ENCODE results near the gene TBKBP1.
A peak's percentile ranks its signal among the peaks of the same experiment; 100 is the strongest.

Gene TBKBP1

DNA sequence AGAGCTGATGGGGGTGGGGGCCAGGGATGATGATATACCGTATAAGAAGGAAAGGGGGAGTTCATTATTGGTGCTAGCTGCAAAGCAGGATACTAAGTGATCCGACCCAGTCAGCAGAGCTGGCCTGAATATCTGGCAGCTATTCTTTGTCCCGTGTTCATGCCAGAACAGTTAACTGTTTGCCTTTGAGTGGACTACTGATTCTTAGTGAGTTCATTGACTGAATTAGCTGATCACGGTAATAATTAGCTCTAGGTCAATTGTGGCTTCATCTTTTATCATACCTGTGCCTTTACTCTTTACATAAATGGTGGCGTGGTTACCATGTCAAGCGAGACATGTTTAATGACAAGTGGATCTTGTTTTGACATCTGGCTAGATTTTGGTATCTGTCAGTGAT is 39.0 kb upstream of the TBKBP1 start:
- Histone ChIP-seq H3K4me3 (no peak overlapping the region), H3K36me3 (peaks cover 83% of the 10 kb centered on the region), H3K27me3 (no peaks in the 10 kb centered on the region), H3K9ac (no peak overlapping the region), H3K27ac (no peak overlapping the region), H4K20me1 (peaks cover 93% of the 10 kb centered on the region), H3K4me2 (no peak overlapping the region), H3K4me1 (peaks cover 66% of the 10 kb centered on the region), H3K9me3 (no peaks in the 10 kb centered on the region)
- TF ChIP-seq Cebpa-rat (IDR thresholded peaks at IDR 0.05), result no peak

DNA sequence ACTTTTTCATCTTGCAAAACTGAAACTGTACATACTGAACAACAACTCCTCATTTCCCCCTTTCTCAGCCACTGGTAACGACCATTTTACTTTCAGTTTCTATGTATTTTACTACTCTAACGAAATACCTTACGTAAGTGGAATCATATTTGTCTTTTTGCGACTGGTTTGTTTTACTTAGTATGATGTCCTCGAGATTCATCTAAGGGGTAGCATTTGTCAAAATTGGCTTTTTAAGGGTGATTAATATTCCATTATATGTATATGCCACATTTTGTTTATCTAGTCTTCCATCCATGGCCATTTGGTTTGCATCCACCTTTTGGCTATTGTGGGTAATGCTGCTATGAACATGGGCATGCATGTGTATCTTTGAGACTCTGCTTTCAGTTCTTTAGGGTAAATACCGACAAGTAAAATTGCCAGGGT is 33.9 kb upstream of the TBKBP1 start:
- H3K4me2 ChIP-seq, result peak overlapping the region; percentile 64
- H3K4me1 ChIP-seq, result peaks cover 49% of the 10 kb centered on the region
- peaks cover 91% of the 10 kb centered on the region for H4K20me1 ChIP-seq

DNA sequence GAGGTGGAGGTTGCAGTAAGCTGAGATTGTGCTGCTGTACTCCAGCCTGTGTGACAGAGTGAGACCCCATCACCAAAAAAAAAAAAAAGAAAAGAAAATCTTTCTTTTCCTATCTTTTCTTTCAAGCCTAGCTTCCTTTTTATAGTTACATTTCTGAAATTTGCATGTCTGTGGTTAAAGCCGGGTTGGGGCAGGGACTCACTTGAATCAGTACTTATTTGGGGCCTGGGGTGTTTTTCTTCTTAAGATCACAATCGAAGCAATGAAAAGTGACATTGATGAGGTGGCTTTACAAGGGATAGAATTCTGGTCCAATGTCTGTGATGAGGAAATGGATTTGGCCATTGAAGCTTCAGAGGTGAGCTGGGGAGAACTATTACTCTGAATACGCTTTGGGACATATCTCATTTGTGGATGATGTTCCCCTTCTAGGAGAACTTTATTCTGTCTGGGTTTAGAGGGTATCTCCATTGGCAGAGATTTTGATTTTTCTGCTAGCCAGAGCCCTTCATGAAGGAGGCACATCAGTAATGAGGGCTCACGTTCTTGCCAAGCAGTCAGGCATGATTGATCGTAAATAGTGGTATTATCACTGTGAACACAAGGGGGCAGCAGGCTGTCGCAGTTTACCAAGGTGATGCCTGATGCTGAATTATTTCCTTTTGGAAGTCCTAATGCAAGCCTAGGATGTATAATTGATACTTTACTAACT is 29.9 kb upstream of the TBKBP1 start:
- Histone ChIP-seq H3K36me3 (peaks cover 96% of the 10 kb centered on the region), H3K27ac (no peak overlapping the region), H3K9ac (0 out of 2 replicates have a peak overlapping the region, but pooled peaks have one; percentile 11), H3K4me1 (peaks cover 31% of the 10 kb centered on the region), H3K4me2 (peak overlapping the region; percentile 57), H3K9me3 (no peaks in the 10 kb centered on the region), H3K27me3 (no peaks in the 10 kb centered on the region), H3K4me3 (no peak overlapping the region), H4K20me1 (peaks cover 88% of the 10 kb centered on the region)
- TF ChIP-seq Cebpa-rat (IDR thresholded peaks at IDR 0.05), result no peak

More for the DNA sequence above, 33.9 kb upstream of the TBKBP1 start:
- peak overlapping the region; percentile 48; the same call in 1 of the 2 replicates for H3K27ac ChIP-seq
- H3K27me3 ChIP-seq, result no peaks in the 10 kb centered on the region
- peaks cover 98% of the 10 kb centered on the region for H3K36me3 ChIP-seq
- no peaks in the 10 kb centered on the region for H3K9me3 ChIP-seq
- peak overlapping the region; percentile 35; the same call in 1 of the 2 replicates for H3K4me3 ChIP-seq
- no peak for TF ChIP-seq Cebpa-rat (IDR thresholded peaks at IDR 0.05)
- H3K9ac ChIP-seq, result no peak overlapping the region

DNA sequence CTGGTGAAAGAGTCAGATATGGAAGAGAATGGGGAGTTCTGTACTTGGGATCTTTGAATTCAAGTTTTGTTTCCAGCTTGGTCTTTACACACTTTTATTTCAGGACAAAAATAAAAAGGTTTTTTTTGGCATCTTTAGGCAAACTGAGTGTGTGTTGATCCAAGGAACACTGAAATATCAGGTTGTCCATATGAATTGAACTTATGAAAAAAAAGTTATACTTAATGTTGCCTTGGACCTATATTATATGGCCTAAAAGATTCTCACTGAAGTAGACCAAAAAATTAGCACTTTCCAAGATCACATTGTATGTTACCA is 29.4 kb upstream of the TBKBP1 start:
- Histone ChIP-seq H4K20me1 (peaks cover 88% of the 10 kb centered on the region), H3K36me3 (peaks cover 96% of the 10 kb centered on the region), H3K9ac (no peak overlapping the region), H3K4me2 (no peak overlapping the region), H3K27ac (no peak overlapping the region), H3K4me1 (peaks cover 25% of the 10 kb centered on the region), H3K4me3 (no peak overlapping the region), H3K9me3 (no peaks in the 10 kb centered on the region), H3K27me3 (no peaks in the 10 kb centered on the region)
- no peak for TF ChIP-seq Cebpa-rat (IDR thresholded peaks at IDR 0.05)

DNA sequence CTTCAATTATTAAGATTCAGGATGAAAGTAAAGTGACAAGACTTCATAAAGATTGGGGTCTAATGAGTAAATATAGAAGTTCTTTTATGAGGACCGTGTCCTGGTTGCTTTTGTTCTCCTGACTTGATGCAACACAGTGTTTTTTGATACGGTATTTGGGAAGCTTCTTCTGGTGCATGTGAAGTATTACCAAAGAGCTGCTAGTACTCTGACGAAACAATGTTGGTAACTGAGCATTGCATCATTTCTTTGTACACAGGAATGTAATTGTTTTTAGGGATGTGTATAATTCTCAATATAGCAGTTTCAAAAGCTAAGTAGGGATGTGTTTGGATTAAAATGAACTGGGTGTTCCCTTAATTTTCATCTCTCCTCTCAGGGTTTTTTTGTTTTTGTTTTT is 28.3 kb upstream of the TBKBP1 start:
- no peak overlapping the region for H3K27ac ChIP-seq
- no peak overlapping the region for H3K4me3 ChIP-seq
- H4K20me1 ChIP-seq, result peaks cover 89% of the 10 kb centered on the region
- H3K9ac ChIP-seq, result no peak overlapping the region
- H3K4me2 ChIP-seq, result no peak overlapping the region
- no peaks in the 10 kb centered on the region for H3K9me3 ChIP-seq
- peaks cover 16% of the 10 kb centered on the region for H3K4me1 ChIP-seq
- H3K36me3 ChIP-seq, result peaks cover 98% of the 10 kb centered on the region
- TF ChIP-seq Cebpa-rat (IDR thresholded peaks at IDR 0.05), result no peak
- no peaks in the 10 kb centered on the region for H3K27me3 ChIP-seq

DNA sequence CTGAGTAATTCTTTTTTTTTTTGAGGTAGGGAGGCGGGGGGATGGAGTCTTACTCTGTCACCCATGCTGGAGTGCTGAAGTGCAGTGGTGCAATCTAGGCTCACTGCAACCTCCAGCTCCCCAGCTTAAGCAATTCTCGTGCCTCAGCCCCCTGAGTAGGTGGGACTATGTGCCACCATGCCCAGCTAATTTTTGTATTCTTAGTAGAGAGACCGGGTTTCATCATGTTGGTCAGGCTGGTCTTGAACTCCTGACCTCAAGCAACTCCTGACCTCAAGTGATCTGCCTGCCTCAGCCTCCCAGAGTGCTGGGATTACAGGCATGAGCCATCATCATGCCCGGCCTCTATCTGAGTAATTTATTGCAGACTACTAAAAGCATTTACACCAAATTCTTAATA is 24.9 kb upstream of the TBKBP1 start:
- H3K4me1 ChIP-seq, result peaks cover 2% of the 10 kb centered on the region
- H3K27me3 ChIP-seq, result no peaks in the 10 kb centered on the region
- peaks cover 98% of the 10 kb centered on the region for H3K36me3 ChIP-seq
- no peak overlapping the region for H3K27ac ChIP-seq
- no peaks in the 10 kb centered on the region for H3K9me3 ChIP-seq
- no peak for TF ChIP-seq Cebpa-rat (IDR thresholded peaks at IDR 0.05)
- no peak overlapping the region for H3K4me3 ChIP-seq
- no peak overlapping the region for H3K4me2 ChIP-seq
- H3K9ac ChIP-seq, result no peak overlapping the region
- H4K20me1 ChIP-seq, result peaks cover 89% of the 10 kb centered on the region

DNA sequence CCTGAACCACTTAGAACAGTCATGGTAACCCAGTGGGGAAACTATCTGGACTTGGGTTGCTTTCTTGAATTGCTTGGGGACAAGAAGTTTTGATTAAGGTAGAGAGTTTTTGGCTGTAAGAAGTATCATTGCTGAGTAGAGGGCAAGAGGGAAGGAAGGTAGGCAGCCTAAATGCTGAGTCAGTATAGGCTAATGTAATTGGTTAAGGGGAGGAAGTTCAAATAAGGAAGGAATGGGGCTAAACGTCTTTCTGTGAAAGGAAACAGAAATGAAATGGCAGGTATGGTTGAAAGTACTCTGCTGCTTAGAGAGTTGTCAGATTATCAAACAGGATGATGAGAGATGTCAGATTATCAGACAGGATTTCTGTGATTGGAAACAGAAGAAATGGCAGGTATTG is 23.9 kb upstream of the TBKBP1 start:
- no peaks in the 10 kb centered on the region for H3K27me3 ChIP-seq
- no peak overlapping the region for H3K4me3 ChIP-seq
- no peak overlapping the region for H3K4me2 ChIP-seq
- no peak overlapping the region for H3K27ac ChIP-seq
- H4K20me1 ChIP-seq, result peaks cover 89% of the 10 kb centered on the region
- H3K36me3 ChIP-seq, result peaks cover 98% of the 10 kb centered on the region
- H3K4me1 ChIP-seq, result no peaks in the 10 kb centered on the region
- no peaks in the 10 kb centered on the region for H3K9me3 ChIP-seq
- no peak for TF ChIP-seq Cebpa-rat (IDR thresholded peaks at IDR 0.05)
- H3K9ac ChIP-seq, result no peak overlapping the region

DNA sequence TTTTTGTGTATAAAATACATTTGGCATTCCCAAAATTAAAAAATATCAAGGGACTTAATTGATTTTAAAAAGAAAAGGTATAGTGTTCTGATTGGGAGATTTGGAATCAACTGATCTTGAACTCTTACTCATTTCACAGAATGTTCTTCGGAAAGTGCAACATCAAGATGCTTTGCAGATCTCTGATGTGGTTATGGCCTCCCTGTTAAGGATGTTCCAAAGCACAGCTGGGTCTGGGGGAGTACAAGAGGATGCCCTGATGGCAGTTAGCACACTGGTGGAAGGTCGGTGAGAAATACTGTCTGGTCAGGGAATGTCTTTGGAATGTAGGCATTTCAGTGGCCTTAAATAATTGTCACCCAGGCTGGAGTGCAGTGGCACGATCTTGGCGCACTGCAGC is 19.5 kb upstream of the TBKBP1 start:
- Histone ChIP-seq H3K36me3 (peaks cover 100% of the 10 kb centered on the region), H3K27ac (no peak overlapping the region), H3K27me3 (no peaks in the 10 kb centered on the region), H3K4me3 (no peak overlapping the region), H3K9ac (no peak overlapping the region), H4K20me1 (peaks cover 92% of the 10 kb centered on the region), H3K9me3 (no peaks in the 10 kb centered on the region), H3K4me1 (peaks cover 19% of the 10 kb centered on the region), H3K4me2 (no peak overlapping the region)
- no peak for TF ChIP-seq Cebpa-rat (IDR thresholded peaks at IDR 0.05)

DNA sequence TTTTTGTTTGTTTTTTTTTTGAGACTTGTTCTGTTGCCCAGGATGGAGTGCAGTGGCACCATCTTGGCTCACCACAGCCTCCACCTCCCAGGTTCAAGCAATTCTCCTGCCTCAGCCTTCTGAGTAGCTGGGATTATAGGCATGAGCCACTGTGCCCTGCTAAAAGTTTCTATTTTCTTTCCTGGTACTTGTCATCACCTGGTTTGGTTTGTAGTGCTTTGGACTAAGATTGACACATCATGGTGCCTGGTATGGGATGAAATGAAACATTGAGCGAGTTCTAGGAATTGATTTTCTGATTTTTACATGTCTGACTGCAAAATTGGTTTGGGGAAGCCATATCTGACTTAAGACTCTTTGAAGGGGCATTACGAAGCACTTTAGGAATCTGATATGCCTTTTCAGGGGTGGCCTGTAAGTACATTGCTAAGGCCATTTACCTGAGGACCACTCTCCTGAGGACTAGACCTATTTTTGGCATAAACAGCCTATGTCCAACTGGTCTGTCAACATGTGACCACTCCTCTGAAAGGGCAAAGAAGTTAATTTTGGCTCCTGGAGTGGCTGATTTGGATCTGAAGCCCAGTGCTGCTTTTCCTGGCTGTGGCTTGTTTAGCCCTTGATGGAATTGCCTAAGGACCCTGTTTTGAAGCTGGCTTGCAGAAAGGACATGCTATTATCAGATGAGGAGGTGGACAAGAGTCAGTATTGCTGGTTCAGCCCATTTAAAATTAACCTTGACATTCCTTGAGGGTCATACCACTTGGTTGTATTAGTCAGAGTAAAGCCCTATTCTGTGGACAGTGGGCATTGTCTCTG is 18.4 kb upstream of the TBKBP1 start:
- Histone ChIP-seq H3K4me3 (no peak overlapping the region), H3K4me2 (no peak overlapping the region), H3K27ac (no peak overlapping the region), H3K9ac (no peak overlapping the region), H3K36me3 (peaks cover 100% of the 10 kb centered on the region), H3K27me3 (no peaks in the 10 kb centered on the region), H3K9me3 (no peaks in the 10 kb centered on the region), H4K20me1 (peaks cover 92% of the 10 kb centered on the region), H3K4me1 (peaks cover 30% of the 10 kb centered on the region)
- no peak for TF ChIP-seq Cebpa-rat (IDR thresholded peaks at IDR 0.05)

DNA sequence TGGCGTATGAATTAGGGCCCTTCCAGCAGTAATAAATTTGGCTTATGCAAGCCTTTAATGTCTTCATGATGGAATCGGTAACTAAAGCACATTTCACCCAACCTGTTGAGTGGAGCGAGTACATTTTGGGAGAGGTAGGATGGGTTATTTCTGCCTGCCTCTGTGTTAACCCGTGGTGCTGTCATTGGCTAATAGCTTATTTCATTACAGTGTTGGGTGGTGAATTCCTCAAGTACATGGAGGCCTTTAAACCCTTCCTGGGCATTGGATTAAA is 17.8 kb upstream of the TBKBP1 start:
- no peak overlapping the region for H3K27ac ChIP-seq
- H3K36me3 ChIP-seq, result peaks cover 100% of the 10 kb centered on the region

More for the DNA sequence above, 17.8 kb upstream of the TBKBP1 start:
- no peak overlapping the region for H3K9ac ChIP-seq
- H4K20me1 ChIP-seq, result peaks cover 93% of the 10 kb centered on the region
- no peak overlapping the region for H3K4me2 ChIP-seq
- no peak overlapping the region for H3K4me3 ChIP-seq
- H3K9me3 ChIP-seq, result no peaks in the 10 kb centered on the region
- no peak for TF ChIP-seq Cebpa-rat (IDR thresholded peaks at IDR 0.05)
- H3K4me1 ChIP-seq, result peaks cover 35% of the 10 kb centered on the region
- H3K27me3 ChIP-seq, result no peaks in the 10 kb centered on the region

All from BLaER1 (cell line).